NK-92 treated with Interleukin-12 subunit alpha and Interleukin-12 subunit beta, amount 100 ng/mL, for 24 hours (cell line): ENCODE data around the gene CT83.

Experiments used
- DNase-seq: peaks from one replicate; lab custom pipeline; 2025; lab: John Stamatoyannopoulos, UW

CT83 gene, protein sequence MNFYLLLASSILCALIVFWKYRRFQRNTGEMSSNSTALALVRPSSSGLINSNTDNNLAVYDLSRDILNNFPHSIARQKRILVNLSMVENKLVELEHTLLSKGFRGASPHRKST

DNA sequence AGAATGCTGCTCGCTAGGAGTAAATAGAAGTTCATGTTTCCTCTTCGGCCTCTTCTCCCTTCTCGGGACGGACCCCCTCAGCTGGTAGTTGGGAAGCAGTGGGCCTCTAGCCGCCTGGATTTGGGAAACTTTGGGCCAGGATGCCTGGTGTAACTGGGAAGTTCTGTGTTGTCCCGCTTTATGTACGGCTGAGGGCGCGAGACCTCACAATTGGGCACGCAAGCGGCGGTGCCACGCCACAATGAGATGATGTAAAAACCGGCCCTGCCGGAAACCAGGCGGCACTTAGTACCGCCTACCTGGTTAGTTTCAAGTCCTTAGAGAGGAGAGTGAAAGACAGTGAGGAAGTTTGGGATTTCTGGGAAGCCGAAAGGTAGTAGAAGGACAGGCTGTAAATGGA lies at the start of gene CT83:
Gene CT83 (minus strand): TSS at position 155 of the 400 bp plus-strand sequence. CDS start 120 bp downstream, at position 35.
- DNase-seq, result no peak

DNA sequence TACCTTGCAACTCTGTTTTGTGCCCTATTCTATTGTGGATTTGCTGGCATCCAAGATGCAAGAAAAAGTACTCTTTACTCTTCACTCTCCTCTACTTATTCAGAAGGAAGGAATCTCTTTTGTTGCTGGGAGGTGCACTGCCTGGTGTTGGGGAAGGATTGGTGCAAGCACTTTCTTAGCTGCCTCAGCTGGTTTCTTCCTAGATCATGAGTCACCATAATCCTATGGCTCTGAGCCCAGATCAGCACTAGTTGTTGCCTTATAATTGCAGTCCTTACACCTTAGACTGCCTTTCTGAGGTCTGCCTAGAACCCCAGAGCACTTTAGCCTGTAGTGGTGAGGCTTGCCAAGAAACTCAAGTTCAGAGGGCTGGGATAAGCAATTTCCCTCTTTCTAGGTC lies 37.0 kb upstream of the CT83 start:
- no peak for DNase-seq

DNA sequence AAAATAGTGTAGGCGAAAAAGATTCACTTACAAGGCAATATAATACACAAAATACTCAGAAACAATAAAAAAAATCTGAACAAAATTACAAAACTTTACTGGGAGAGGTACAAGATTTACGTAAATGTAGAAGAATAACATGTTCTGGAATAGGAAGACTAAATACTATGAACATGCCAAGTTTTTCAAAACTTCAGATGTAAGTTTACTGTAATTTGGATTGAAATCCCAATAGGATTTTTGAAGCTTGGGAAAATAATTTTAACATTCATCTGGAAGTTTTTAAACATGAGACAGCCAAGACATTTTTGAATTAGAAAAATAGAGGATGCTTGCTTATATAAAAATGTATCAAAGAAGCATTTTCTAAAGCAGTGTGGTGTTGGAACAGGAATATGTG lies 30.5 kb upstream of the CT83 start:
- no peak for DNase-seq

DNA sequence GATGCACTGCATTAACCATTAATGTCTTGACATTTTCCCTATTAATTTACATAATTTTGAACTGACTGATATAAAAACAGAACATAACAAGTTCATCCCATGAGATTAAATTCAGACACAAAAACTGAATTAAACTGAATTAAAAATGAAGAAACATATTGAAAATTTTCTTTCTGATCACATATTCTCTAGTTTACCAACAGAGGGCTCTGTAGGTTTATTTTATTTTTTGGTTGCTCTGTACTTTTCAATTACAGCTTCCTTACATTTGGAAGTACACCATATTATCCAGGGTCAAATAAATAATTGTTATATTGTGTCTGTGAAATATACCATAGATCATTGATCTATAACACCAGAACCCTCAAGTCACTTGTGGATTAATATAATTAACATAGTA lies 27.3 kb upstream of the CT83 start:
- DNase-seq, result no peak

DNA sequence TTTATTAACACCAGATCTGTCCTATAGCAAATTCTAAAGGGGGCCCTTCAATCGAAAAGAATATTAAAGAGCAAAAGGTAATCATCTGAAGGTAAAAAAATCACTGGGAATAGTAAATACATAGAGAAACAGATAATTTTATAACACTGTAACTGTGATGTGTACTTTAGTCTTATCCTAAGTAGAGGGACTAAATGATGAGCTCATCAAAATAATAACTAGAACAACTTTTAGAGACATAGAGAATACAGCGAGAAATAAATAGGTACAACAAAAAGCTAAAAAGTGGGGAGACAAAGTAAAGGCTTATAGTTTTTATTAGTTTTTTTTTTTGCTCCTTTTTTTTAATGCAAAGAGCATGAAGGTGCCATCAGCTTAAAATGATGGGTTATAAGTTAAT lies 17.3 kb upstream of the CT83 start:
- no peak for DNase-seq

DNA sequence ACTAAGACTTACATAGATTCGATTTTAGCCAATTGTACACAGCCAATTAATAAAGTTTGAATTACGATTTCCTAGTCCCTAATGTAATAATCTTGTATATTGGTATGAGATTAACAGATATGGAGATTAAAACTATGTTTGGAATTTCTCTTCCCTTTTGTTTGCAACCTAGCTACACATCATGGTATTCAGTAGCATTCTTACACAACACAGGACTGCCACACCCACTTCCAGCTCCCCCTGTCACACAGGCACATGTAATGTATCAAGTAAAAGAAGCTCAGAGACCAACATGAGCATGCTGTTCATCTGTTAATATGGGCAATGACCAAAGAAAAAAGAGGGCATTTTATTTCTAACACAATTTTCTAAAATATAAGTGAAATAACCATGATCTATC lies 13.6 kb downstream of the CT83 start:
- no peak for DNase-seq

DNA sequence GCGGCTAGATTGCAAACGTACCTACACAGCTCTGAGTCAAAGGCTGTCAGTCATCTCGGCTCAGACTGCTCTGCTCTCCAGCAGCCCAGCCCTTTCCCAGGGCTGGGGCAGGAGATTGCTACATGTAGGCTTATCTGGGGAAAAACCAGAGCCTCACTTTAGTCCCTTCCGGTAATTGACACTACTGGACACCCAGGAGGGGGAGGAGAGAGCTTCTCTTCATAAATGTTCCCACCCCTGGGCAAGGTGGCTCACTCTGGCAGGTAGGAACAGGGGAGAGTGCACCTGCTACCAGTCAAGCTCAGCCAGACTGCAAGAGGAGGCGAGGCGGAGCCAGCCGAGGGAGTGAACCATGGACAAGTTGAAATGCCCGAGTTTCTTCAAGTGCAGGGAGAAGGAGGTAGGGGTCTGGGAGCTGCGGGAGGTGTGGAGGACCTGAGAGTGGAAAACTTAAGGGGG lies 26.4 kb downstream of the CT83 start, which contains the start of gene SLC6A14:
Gene SLC6A14 (plus strand): TSS at position 249 of the 459 bp plus-strand sequence. CDS start 104 bp downstream, at position 353.
- no peak for DNase-seq

DNA sequence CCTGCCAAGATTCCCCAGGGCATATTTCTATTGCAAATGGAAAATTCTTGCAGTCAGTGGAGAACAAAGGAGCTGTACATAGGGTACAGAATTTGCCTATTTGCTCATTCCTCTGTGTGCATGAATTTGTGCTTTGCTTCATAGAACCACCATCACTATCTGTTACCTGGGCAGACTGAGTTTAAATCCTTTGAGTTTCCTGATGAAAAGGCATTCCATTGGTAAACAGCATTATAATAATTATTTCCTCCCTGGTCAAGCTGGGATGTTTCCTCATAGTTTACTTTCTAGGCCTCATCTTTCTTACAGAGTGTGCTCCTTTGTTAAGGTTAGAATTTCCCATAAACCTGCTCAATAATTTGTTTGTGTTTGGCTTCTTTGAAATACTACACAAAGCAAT lies 27.2 kb downstream of the CT83 start:
- DNase-seq, result no peak

DNA sequence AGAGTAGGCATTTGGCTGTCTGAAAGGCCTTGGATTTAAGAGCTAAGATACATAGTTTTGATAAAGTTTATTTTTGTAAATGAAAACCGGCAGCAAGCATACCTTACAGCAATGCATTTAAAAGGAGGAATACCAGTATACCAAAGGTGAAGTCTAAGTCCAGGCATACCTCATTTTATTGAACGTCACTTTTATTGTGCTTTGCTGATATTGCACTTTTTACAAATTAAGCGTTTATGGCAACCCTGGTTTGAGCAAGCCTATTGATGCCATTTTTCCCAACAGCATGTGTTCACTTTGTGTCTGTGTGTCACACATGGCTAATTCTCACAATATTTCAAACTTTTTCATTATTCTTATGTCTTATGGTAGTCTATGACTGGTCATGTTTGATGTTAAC lies 34.8 kb downstream of the CT83 start:
- no peak for DNase-seq

DNA sequence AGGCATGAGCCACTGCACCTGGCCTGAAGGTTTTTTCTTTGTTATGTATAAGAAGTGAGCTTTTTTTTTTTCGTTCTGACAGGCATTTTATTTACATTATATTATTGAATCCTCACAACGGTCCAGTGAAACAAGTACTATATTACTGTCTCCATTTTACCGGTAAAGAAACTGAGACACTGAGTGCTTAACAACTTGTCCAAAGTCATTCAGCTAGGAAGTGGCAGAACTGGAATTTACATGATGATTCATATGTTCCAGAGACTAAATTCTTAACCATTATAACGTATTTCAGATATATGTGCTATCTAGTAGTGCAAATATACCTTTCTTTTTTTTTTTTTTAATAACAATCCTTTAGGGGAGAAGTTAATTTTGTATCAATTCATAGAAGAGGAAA lies 44.8 kb downstream of the CT83 start:
- DNase-seq, result no peak

DNA sequence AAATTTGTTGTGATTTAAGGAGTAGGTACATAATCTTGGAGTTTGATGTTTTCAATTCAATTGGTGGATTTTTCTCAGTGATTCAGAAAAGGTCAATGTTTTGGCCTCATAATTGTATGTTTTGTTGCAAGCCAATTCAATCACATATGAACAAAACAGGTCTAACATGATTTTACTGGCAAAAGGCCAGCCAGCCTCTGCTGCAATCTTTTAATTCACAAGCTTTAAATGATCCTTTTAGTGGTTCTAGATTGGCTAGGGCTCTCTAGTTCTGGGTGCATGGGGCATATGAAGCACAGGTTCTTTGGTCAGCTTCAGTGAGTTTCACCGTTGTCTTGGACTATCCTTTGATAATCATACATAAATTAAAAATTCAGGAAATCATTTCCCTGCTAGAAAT lies 45.6 kb downstream of the CT83 start:
- no peak for DNase-seq

DNA sequence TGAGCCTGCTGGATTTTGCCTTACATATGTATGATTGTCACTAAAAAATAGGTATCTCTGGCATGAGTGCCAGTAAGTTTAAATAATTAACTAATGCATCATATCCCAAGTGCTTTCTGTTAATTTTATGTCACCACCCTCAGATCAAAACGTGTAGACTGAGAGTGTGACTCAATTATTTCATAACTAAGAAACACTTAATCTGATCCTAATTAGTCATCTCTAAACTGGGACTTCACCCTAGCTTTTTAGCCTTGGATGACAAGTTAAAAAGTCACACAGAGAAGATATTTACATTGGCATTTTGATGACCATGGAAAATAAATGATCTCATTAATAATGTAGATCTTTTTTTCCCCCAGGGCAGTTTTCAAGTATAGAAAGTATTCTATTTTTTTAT lies 49.5 kb downstream of the CT83 start:
- no peak for DNase-seq
